GM11168 (cell line): ENCODE measurements around the gene DSE.

Experiments
- in situ Hi-C: fragments of 300-500 bp; cut with MboI; formaldehyde crosslinking; loops from one replicate; pipeline ENCODE4 v1.12.0; 2022; ENCODE audit warnings: low sequenced_read_pairs; ENCODE audit not compliant: unreplicated experiment

The DSE gene

GRCh38 chr6:116359131-116359530 is 11.6 kb upstream of the DSE start:
- in situ Hi-C loops = no loop called here

- in situ Hi-C loops = no loop called here
These were observed 10.9 kb upstream of the DSE start for GRCh38 chr6:116359835-116360234.

- in situ Hi-C loops = no loop called here
These were observed 8.5 kb upstream of the DSE start for GRCh38 chr6:116362276-116362675.

- in situ Hi-C loops = no loop called here
These were observed 7.0 kb upstream of the DSE start for GRCh38 chr6:116363759-116364158.

GRCh38 chr6:116364321-116364720 is 6.4 kb upstream of the DSE start:
- in situ Hi-C loops = no loop called here

GRCh38 chr6:116365743-116366142 is 5.0 kb upstream of the DSE start:
- in situ Hi-C loops = no loop called here

- in situ Hi-C loops = no loop called here
These were observed 3.9 kb upstream of the DSE start for GRCh38 chr6:116366740-116367275.

GRCh38 chr6:116369540-116369939 is 1.2 kb upstream of the DSE start:
- in situ Hi-C loops = no loop called here

- in situ Hi-C loops = loop anchor here (5.0 kb wide), 1 partner anchor 78 kb away; no protein-coding TSS in a partner anchor
These were observed 585 bp upstream of the DSE start for GRCh38 chr6:116369964-116370759.

- in situ Hi-C loops = loop anchor here (5.0 kb wide), 1 partner anchor 79 kb away; no protein-coding TSS in a partner anchor
These were observed 572 bp downstream of the DSE start for GRCh38 chr6:116371120-116371917.

- in situ Hi-C loops = loop anchor here (5.0 kb wide), 1 partner anchor 80 kb away; no protein-coding TSS in a partner anchor
These were observed 1.1 kb downstream of the DSE start for GRCh38 chr6:116371918-116372209.

GRCh38 chr6:116373300-116373699 is 2.6 kb downstream of the DSE start:
- in situ Hi-C loops = loop anchor here (5.0 kb wide), 1 partner anchor 81 kb away; no protein-coding TSS in a partner anchor

GRCh38 chr6:116373940-116374339 is 3.2 kb downstream of the DSE start:
- in situ Hi-C loops = loop anchor here (5.0 kb wide), 1 partner anchor 82 kb away; no protein-coding TSS in a partner anchor

GRCh38 chr6:116374586-116374985 is 3.8 kb downstream of the DSE start:
- in situ Hi-C loops = loop anchor here (5.0 kb wide), 1 partner anchor 82 kb away; no protein-coding TSS in a partner anchor

GRCh38 chr6:116375262-116375661 is 4.5 kb downstream of the DSE start:
- in situ Hi-C loops = no loop called here

- in situ Hi-C loops = no loop called here
These were observed 5.4 kb downstream of the DSE start for GRCh38 chr6:116376149-116376548.

GRCh38 chr6:116379764-116380163 is 9.0 kb downstream of the DSE start:
- in situ Hi-C loops = no loop called here

- in situ Hi-C loops = no loop called here
These were observed 9.6 kb downstream of the DSE start for GRCh38 chr6:116380346-116380745.

GRCh38 chr6:116381000-116381399 is 10.3 kb downstream of the DSE start:
- in situ Hi-C loops = no loop called here

- in situ Hi-C loops = no loop called here
These were observed 11.8 kb downstream of the DSE start for GRCh38 chr6:116382587-116382986.
